ENCODE data around the gene GOSR2. TPM values are rescaled to one million over a fixed set of nuclear protein-coding genes. Genes with fewer than 3 reads are reported as not detected.
"Not testable (repeated sequence)": the region's sequence is repeated elsewhere in the genome, so short reads cannot be mapped to it uniquely, and the experiment has no call there.

Gene GOSR2
- total RNA-seq, 1 donor from 2014 or later = 62.4 TPM

- TF ChIP-seq CTCF (IDR thresholded peaks at IDR 0.05; ENCODE audit: partially characterized antibody, unreplicated experiment) = no peak
- Mint-ChIP-seq H3K9me3 (ENCODE audit: unreplicated experiment) (peaks cover 10% of the 10 kb centered on the region), H3K27me3 (ENCODE audit: unreplicated experiment) (peaks cover 14% of the 10 kb centered on the region), H3K4me1 (ENCODE audit: low read depth, unreplicated experiment) (peaks cover 27% of the 10 kb centered on the region), H3K4me3 (ENCODE audit: unreplicated experiment) (no peak overlapping the region), H3K27ac (ENCODE audit: unreplicated experiment) (peak overlapping the region; percentile 60), H3K36me3 (ENCODE audit: unreplicated experiment) (no peaks in the 10 kb centered on the region)
- DNase-seq = no peak
These were observed 59.6 kb downstream of the GOSR2 start for GRCh38 chr17:46982577-46982976.

GRCh38 chr17:46983782-46984181, 60.8 kb downstream of the GOSR2 start:
- peaks cover 20% of the 10 kb centered on the region for H3K4me1 Mint-ChIP-seq (ENCODE audit: low read depth, unreplicated experiment)
- no peak for DNase-seq
- H3K27ac Mint-ChIP-seq (ENCODE audit: unreplicated experiment) = no peak overlapping the region
- no peaks in the 10 kb centered on the region for H3K36me3 Mint-ChIP-seq (ENCODE audit: unreplicated experiment)
- H3K4me3 Mint-ChIP-seq (ENCODE audit: unreplicated experiment) = no peak overlapping the region
- H3K9me3 Mint-ChIP-seq (ENCODE audit: unreplicated experiment) = peaks cover 9% of the 10 kb centered on the region
- peaks cover 15% of the 10 kb centered on the region for H3K27me3 Mint-ChIP-seq (ENCODE audit: unreplicated experiment)
- TF ChIP-seq CTCF (IDR thresholded peaks at IDR 0.05; ENCODE audit: partially characterized antibody, unreplicated experiment) = no peak

GRCh38 chr17:46984341-46984740, 61.4 kb downstream of the GOSR2 start:
- peak; percentile 41 for DNase-seq
- Mint-ChIP-seq H3K27ac (ENCODE audit: unreplicated experiment) (peak overlapping the region; percentile 74), H3K4me1 (ENCODE audit: low read depth, unreplicated experiment) (peaks cover 20% of the 10 kb centered on the region), H3K9me3 (ENCODE audit: unreplicated experiment) (peaks cover 9% of the 10 kb centered on the region), H3K36me3 (ENCODE audit: unreplicated experiment) (no peaks in the 10 kb centered on the region), H3K4me3 (ENCODE audit: unreplicated experiment) (no peak overlapping the region), H3K27me3 (ENCODE audit: unreplicated experiment) (peaks cover 15% of the 10 kb centered on the region)
- no peak for TF ChIP-seq CTCF (IDR thresholded peaks at IDR 0.05; ENCODE audit: partially characterized antibody, unreplicated experiment)

GRCh38 chr17:46984892-46985291, 61.9 kb downstream of the GOSR2 start:
- peaks cover 9% of the 10 kb centered on the region for H3K9me3 Mint-ChIP-seq (ENCODE audit: unreplicated experiment)
- H3K4me3 Mint-ChIP-seq (ENCODE audit: unreplicated experiment) = no peak overlapping the region
- H3K27me3 Mint-ChIP-seq (ENCODE audit: unreplicated experiment) = peaks cover 15% of the 10 kb centered on the region
- TF ChIP-seq CTCF (IDR thresholded peaks at IDR 0.05; ENCODE audit: partially characterized antibody, unreplicated experiment) = no peak
- H3K27ac Mint-ChIP-seq (ENCODE audit: unreplicated experiment) = peak overlapping the region; percentile 74
- DNase-seq = no peak
- H3K36me3 Mint-ChIP-seq (ENCODE audit: unreplicated experiment) = no peaks in the 10 kb centered on the region
- peaks cover 20% of the 10 kb centered on the region for H3K4me1 Mint-ChIP-seq (ENCODE audit: low read depth, unreplicated experiment)

- peaks cover 6% of the 10 kb centered on the region for H3K9me3 Mint-ChIP-seq (ENCODE audit: unreplicated experiment)
- no peak for TF ChIP-seq CTCF (IDR thresholded peaks at IDR 0.05; ENCODE audit: partially characterized antibody, unreplicated experiment)
- H3K27ac Mint-ChIP-seq (ENCODE audit: unreplicated experiment) = no peak overlapping the region
- no peak overlapping the region for H3K4me3 Mint-ChIP-seq (ENCODE audit: unreplicated experiment)
- H3K4me1 Mint-ChIP-seq (ENCODE audit: low read depth, unreplicated experiment) = peaks cover 20% of the 10 kb centered on the region
- peaks cover 13% of the 10 kb centered on the region for H3K27me3 Mint-ChIP-seq (ENCODE audit: unreplicated experiment)
- no peaks in the 10 kb centered on the region for H3K36me3 Mint-ChIP-seq (ENCODE audit: unreplicated experiment)
- DNase-seq = no peak
These were observed 63.4 kb downstream of the GOSR2 start for GRCh38 chr17:46986366-46986765.

- not testable (repeated sequence) for H3K4me3 Mint-ChIP-seq (ENCODE audit: unreplicated experiment); H3K27ac Mint-ChIP-seq (ENCODE audit: unreplicated experiment); H3K36me3 Mint-ChIP-seq (ENCODE audit: unreplicated experiment); DNase-seq; H3K9me3 Mint-ChIP-seq (ENCODE audit: unreplicated experiment)
- Mint-ChIP-seq H3K4me1 (ENCODE audit: low read depth, unreplicated experiment) (peaks cover 13% of the 10 kb centered on the region), H3K27me3 (ENCODE audit: unreplicated experiment) (peaks cover 11% of the 10 kb centered on the region)
These were observed 65.0 kb downstream of the GOSR2 start for GRCh38 chr17:46987927-46988326.

Data from glutamatergic neuron (in vitro differentiated cells).